DMS 273 treated with DMSO at 0.1 percent for 48 hours (cell line): ENCODE results near the gene PTPRM.
"Not testable (repeated sequence)": the region's sequence is repeated elsewhere in the genome, so short reads cannot be mapped to it uniquely, and the experiment has no call there.

Experiments
- DNase-seq: peaks from one replicate; lab custom pipeline; 2025; lab: John Stamatoyannopoulos, UW

PTPRM gene

GRCh38 chr18:8433771-8434170 is 866.7 kb downstream of the PTPRM start:
- DNase-seq = no peak

DNA sequence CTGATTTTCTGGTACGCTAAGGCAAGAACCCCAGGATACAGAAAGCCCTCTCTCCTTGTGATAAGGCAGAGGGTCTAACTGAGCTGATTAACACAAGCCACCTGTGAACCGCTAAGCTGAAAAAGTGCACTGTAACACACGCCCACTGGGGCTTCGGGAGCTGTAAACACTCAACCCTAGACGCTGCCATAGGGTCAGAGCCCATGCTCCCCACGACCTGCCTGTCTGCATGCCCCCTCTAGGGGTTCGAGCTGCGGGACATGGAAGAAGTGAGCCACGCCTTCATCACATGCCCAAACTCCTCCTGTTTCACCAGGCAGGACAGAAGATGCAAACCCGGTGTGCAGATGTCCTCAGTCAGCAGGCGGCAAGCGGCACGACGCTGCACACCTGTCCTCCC is 868.3 kb downstream of the PTPRM start:
- no peak for DNase-seq

DNA sequence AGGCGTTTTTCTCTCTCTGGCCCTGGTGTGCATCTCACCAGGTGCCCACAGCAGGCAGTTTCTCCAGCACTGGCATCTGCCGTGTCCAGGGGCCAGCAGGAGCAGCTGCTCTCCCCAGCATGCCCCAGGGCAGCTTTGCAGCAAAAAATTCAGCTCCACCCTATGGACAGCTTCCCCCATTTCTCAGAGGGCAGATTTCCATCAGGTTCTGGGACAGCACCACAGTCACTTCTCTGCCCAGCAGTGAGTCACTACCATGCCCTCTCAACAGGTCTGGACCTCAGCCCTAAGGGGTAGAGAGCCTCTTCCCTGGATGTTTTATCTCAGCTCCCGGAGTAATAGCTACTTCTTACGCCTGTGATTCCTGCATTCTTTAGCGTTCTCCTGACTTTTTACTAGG is 871.9 kb downstream of the PTPRM start:
- DNase-seq = no peak

DNA sequence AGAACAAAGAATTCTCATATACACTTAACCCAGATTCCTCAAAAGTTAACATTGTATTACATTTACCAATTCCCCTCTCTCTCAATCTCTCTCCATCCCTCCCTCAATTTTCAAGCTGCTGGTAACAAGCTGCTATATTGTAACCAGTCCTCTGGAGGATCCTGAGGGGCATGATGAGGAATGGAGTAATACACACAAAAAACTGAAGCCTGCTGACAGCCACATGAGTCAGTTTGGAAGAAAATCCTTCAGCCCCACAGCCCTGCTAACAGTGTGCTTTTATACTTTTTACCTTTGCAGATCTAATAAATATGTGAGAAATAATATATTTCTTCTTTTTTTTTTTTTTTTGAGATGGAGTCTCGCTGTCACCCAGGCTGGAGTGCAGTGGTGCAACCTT is 876.4 kb downstream of the PTPRM start:
- no peak for DNase-seq

DNA sequence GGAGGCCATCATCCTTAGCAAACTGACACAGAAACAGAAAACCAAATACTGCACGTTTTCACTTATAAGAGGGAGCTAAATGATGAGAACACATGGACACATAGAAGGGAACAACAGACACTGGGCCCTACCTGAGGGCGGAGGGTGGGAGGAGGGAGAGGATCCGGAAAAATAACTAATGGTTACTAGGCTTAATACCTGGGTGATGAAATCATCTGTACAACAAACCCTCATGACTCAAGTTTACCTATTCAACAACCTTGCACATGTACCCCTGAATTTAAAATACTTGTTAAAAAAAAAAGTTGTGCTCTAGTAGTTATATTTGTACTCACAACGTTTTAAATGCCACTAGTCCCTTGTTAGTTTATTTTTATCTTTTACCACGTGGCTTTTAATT is 879.8 kb downstream of the PTPRM start:
- not testable (repeated sequence) for DNase-seq

DNA sequence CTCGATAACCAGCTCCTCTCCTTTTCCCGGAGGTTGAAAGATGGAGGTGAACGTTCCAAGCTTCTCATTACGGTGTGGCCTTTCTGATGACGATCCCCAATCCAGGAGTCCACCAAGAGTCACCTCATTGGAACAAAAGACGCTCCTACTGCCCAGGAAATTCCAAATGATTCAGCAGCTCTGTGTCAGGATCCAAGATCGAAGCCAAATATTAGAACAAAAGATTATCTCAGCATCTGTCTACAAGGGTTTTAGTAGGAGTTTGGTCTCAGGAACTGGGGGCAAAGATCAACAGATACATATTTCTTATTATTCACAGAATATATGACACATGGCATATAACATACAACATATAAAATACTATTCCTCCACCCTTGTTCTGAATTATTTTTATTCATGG is 881.0 kb downstream of the PTPRM start:
- no peak for DNase-seq

DNA sequence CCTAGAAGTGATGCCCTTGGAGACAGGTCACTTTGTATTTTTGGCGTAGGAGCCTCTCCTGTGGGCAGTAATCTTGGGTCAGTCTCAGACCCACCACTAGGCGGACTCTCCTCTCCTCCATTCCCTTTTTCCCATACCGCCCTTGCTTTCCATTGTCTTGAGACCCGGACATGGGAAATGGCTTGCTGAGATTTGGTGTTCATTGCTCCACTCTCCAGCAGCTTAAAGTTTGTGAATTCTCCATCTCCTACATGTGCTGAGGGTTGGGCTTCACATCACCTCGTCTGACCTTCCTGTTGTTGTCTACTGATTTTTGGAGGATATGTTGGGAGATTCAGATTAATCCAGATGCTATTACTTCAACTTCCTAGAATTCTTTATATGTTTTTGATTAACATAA is 882.9 kb downstream of the PTPRM start:
- DNase-seq = no peak

GRCh38 chr18:8450898-8451665 is 884.0 kb downstream of the PTPRM start:
- DNase-seq = no peak

DNA sequence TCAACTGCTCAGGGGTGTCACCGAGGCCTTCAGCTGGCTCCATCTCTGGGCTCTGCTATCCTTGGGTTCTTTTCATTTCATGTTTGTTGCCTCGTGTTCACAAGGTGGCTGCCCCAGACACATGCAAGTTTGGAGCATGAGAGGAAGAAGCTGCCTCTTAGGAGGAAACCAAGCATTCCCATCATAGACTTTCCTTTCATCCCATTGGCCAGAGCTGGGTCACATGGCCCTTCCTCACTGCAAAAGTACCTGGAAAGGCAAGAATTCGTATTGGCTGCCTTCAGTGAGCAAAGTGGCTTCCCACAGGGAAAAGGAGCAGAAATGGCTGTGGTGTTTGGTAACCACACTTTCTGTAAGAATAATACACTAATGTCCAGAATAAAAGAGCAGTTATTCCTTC is 886.4 kb downstream of the PTPRM start:
- DNase-seq = no peak

GRCh38 chr18:8454136-8454535 is 887.0 kb downstream of the PTPRM start:
- DNase-seq = no peak

GRCh38 chr18:8455661-8456614 is 888.8 kb downstream of the PTPRM start:
- DNase-seq = no peak
